Adrenal gland (tissue), 5 donors: Measurements from ENCODE around the gene NOC3L.

Experiments
- CTCF ChIP-seq, 6 experiments: fragments of 450-650 bp in 4 of 6; fragments of 200-600 bp in 2 of 6; sonication (generic) in 1 of 6; IDR thresholded peaks; 1 replicate in 5 of 6; 2 replicates in 1 of 6; pipeline versions ENCODE4 v1.5.1 to v1.8.0; 2016 to 2021; ENCODE audit warnings: antibody characterized with exemption in 6 of 6, mild to moderate bottlenecking in 2 of 6, moderate library complexity in 1 of 6
- POLR2A ChIP-seq, 2 donors: fragments of 450-650 bp; IDR thresholded peaks; one replicate each; pipeline ENCODE4 v1.6.1; 2017; ENCODE audit warnings: antibody characterized with exemption in 2 of 2, mild to moderate bottlenecking in 2 of 2, moderate library complexity in 1 of 2
- donor health status: DM: no; HTN: no; CAD: no.

GRCh38 chr10:94320285-94320914 lies 42.3 kb downstream of the NOC3L start:
- TF ChIP-seq CTCF (IDR thresholded peaks at IDR 0.05): peak; percentile 72 to 94 (median 83)
- no peak for TF ChIP-seq POLR2A (IDR thresholded peaks at IDR 0.05)
